HepG2 (cell line): Measurements from ENCODE around the gene NTN4. TPM values are rescaled to one million over a fixed set of nuclear protein-coding genes. Genes with fewer than 3 reads are reported as not detected.

Experiments
- ATM ChIP-seq: fragments of 450-650 bp; IDR thresholded peaks from 2 replicates; pipeline ENCODE4 v1.7.1; 2017; ENCODE audit warnings: mild to moderate bottlenecking, borderline replicate concordance
- KMT2B ChIP-seq: IDR thresholded peaks from 2 replicates; pipeline ENCODE4 v1.6.1; 2016; ENCODE audit warnings: missing genetic modification reagents, missing compliant biosample characterization
- MED13 ChIP-seq: sonication (generic); formaldehyde crosslinking; IDR thresholded peaks from 2 replicates; pipeline ENCODE4 v1.5.0; 2020; ENCODE audit warnings: missing genetic modification reagents
- MEF2D ChIP-seq: sonication (generic); formaldehyde crosslinking; IDR thresholded peaks from 2 replicates; pipeline ENCODE4 v1.5.1; 2020; ENCODE audit warnings: mild to moderate bottlenecking, missing genetic modification reagents
- PCBP1 ChIP-seq: fragments of 200-400 bp; formaldehyde crosslinking; IDR thresholded peaks from 2 replicates; pipeline ENCODE4 v1.6.1; 2017; ENCODE audit warnings: mild to moderate bottlenecking, low read depth, low read length, borderline replicate concordance
- POLR2G ChIP-seq: fragments of 200-400 bp; formaldehyde crosslinking; IDR thresholded peaks from 2 replicates; pipeline ENCODE4 v1.6.1; 2018; ENCODE audit warnings: mild to moderate bottlenecking, low read depth, low read length, moderate library complexity
- REXO4 ChIP-seq: sonication (generic); formaldehyde crosslinking; IDR thresholded peaks from 2 replicates; pipeline ENCODE4 v1.8.0; 2022; ENCODE audit warnings: missing genetic modification reagents, mild to moderate bottlenecking, borderline replicate concordance
- TCF7 ChIP-seq: sonication (generic); IDR thresholded peaks from 2 replicates; pipeline ENCODE4 v1.6.1; 2016; ENCODE audit warnings: antibody characterized with exemption, low read depth
- ZFP62 ChIP-seq: sonication (generic); formaldehyde crosslinking; IDR thresholded peaks from 2 replicates; pipeline ENCODE4 v1.4.0; 2020; ENCODE audit warnings: missing genetic modification reagents
- ZIK1 ChIP-seq: sonication (generic); formaldehyde crosslinking; IDR thresholded peaks from 2 replicates; pipeline ENCODE4 v1.5.0; 2020; ENCODE audit warnings: mild to moderate bottlenecking, low read depth, missing genetic modification reagents, borderline replicate concordance
- ZNF543 ChIP-seq: sonication (generic); formaldehyde crosslinking; IDR thresholded peaks from 2 replicates; pipeline ENCODE4 v1.4.0; 2020; ENCODE audit warnings: mild to moderate bottlenecking, missing genetic modification reagents
- ZNF619 ChIP-seq: sonication (generic); formaldehyde crosslinking; IDR thresholded peaks from 2 replicates; pipeline ENCODE4 v1.4.0; 2020; ENCODE audit warnings: mild to moderate bottlenecking, missing genetic modification reagents
- polyA plus RNA-seq, 8 experiments: library from polyadenylated mRNA; depleted of rRNA in 3 of 8; stranded (reverse) in 7 of 8; unstranded in 1 of 8; fragments of >200 nt; fragmentation: Illumina TruSeq in 4 of 8; extraction: Trizol in 4 of 8; gene quantifications; 2 replicates each; pipeline versions ENCODE4 v1.2.1 to v1.2.3, GENCODE V29; 2011 to 2016; ENCODE audit warnings: low read depth in 4 of 8, missing spikeins in 1 of 8, mixed read lengths in 1 of 8; ENCODE audit not compliant: insufficient read depth in 1 of 8
- total RNA-seq, 5 experiments: library from RNA; depleted of rRNA; stranded (reverse); fragments of >200 nt; fragmentation: Illumina TruSeq; extraction: Trizol; gene quantifications; 2 replicates each; pipeline ENCODE4 v1.2.3, GENCODE V29; 2016; ENCODE audit warnings: low read depth in 1 of 5
- TF ChIP-seq, protein P1 (sequence below): sonication (generic); formaldehyde crosslinking; conservative IDR thresholded peaks from 2 replicates; pipeline ENCODE4 v1.4.0; 2020; ENCODE audit warnings: missing genetic modification reagents
- TF ChIP-seq, protein P2 (sequence below): sonication (generic); formaldehyde crosslinking; IDR thresholded peaks from 2 replicates; pipeline ENCODE4 v1.4.0; 2020; ENCODE audit warnings: missing genetic modification reagents
- TF ChIP-seq, protein P3 (sequence below): sonication (generic); formaldehyde crosslinking; IDR thresholded peaks from 2 replicates; pipeline ENCODE4 v1.4.0; 2020; ENCODE audit warnings: low read depth, mild to moderate bottlenecking, missing genetic modification reagents
- TF ChIP-seq, protein P4 (sequence below): sonication (generic); formaldehyde crosslinking; IDR thresholded peaks from 2 replicates; pipeline ENCODE4 v1.8.1; 2023; ENCODE audit warnings: mild to moderate bottlenecking, missing genetic modification reagents

NTN4 gene
- total and polyA plus RNA-seq, 2 of the 13 experiments (the other 11 are each of a cell fraction or from before 2014, with no cell fraction given) = 7.8 to 11.5 TPM

DNA sequence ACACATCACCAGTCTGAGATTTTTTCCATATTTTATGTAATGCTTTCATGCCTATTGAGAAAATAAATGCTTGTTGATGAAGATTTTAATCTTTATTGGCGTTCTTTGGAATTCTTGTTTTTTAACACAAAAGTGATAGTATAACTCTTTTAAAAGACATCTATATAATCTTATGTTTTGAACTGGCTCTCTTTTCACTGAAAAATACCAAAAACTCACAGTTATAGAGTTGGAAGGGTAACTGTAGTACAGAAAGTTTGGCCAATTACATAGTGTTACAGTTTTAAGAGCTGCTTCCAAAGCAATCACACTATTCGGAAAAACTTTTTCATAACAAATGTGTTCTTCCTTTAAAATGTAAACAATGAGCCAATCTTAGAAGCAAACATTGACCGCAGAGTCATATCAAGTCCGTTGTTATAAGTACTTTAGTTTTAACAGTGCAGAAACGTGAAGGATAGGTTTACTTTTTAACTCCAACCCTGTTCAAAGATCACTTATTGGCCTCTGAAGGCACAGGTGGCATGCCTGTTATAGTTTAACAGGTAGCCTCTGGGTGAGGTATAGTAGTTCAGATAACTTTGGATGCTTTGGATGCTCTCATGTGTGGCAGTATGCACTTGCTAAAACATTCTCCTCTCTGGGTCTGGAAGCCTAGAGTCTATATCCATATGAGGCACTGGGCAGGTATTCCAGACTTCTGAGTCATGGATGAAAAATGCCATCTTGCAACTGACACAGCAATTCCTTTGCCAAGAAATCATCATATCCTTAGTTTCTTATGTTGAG lies 12.1 kb upstream of the NTN4 start (continued):
- TF ChIP-seq, protein P1, sequence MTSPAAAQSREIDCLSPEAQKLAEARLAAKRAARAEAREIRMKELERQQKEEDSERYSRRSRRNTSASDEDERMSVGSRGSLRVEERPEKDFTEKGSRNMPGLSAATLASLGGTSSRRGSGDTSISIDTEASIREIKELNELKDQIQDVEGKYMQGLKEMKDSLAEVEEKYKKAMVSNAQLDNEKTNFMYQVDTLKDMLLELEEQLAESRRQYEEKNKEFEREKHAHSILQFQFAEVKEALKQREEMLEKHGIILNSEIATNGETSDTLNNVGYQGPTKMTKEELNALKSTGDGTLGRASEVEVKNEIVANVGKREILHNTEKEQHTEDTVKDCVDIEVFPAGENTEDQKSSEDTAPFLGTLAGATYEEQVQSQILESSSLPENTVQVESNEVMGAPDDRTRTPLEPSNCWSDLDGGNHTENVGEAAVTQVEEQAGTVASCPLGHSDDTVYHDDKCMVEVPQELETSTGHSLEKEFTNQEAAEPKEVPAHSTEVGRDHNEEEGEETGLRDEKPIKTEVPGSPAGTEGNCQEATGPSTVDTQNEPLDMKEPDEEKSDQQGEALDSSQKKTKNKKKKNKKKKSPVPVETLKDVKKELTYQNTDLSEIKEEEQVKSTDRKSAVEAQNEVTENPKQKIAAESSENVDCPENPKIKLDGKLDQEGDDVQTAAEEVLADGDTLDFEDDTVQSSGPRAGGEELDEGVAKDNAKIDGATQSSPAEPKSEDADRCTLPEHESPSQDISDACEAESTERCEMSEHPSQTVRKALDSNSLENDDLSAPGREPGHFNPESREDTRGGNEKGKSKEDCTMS (CRISPR knock-in tag) = no peak
- TF ChIP-seq, protein P2, sequence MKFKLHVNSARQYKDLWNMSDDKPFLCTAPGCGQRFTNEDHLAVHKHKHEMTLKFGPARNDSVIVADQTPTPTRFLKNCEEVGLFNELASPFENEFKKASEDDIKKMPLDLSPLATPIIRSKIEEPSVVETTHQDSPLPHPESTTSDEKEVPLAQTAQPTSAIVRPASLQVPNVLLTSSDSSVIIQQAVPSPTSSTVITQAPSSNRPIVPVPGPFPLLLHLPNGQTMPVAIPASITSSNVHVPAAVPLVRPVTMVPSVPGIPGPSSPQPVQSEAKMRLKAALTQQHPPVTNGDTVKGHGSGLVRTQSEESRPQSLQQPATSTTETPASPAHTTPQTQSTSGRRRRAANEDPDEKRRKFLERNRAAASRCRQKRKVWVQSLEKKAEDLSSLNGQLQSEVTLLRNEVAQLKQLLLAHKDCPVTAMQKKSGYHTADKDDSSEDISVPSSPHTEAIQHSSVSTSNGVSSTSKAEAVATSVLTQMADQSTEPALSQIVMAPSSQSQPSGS = peak; percentile 75
- no peak for TF ChIP-seq REXO4
- TF ChIP-seq ZFP62 = no peak
- peak; percentile 77; the same call in 1 of the 2 replicates for TF ChIP-seq MEF2D (CRISPR knock-in tag)
- TF ChIP-seq POLR2G = no peak
- TF ChIP-seq TCF7 = peak; percentile 65
- TF ChIP-seq ZNF619 (CRISPR knock-in tag) = no peak
- no peak for TF ChIP-seq ZNF543 (CRISPR knock-in tag)
- no peak for TF ChIP-seq MED13 (CRISPR knock-in tag)
- TF ChIP-seq, protein P3, sequence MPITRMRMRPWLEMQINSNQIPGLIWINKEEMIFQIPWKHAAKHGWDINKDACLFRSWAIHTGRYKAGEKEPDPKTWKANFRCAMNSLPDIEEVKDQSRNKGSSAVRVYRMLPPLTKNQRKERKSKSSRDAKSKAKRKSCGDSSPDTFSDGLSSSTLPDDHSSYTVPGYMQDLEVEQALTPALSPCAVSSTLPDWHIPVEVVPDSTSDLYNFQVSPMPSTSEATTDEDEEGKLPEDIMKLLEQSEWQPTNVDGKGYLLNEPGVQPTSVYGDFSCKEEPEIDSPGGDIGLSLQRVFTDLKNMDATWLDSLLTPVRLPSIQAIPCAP (CRISPR knock-in tag) = no peak
- no peak for TF ChIP-seq ZIK1 (CRISPR knock-in tag)
- TF ChIP-seq ATM = no peak
- TF ChIP-seq, protein P4, sequence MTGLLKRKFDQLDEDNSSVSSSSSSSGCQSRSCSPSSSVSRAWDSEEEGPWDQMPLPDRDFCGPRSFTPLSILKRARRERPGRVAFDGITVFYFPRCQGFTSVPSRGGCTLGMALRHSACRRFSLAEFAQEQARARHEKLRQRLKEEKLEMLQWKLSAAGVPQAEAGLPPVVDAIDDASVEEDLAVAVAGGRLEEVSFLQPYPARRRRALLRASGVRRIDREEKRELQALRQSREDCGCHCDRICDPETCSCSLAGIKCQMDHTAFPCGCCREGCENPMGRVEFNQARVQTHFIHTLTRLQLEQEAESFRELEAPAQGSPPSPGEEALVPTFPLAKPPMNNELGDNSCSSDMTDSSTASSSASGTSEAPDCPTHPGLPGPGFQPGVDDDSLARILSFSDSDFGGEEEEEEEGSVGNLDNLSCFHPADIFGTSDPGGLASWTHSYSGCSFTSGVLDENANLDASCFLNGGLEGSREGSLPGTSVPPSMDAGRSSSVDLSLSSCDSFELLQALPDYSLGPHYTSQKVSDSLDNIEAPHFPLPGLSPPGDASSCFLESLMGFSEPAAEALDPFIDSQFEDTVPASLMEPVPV = peak; percentile 76; the same call in 1 of the 2 replicates
- TF ChIP-seq KMT2B (CRISPR knock-in tag) = no peak
- no peak for TF ChIP-seq PCBP1
